Measurements from ENCODE around the gene ADCY9. TPM values are rescaled to one million over a fixed set of nuclear protein-coding genes. Genes with fewer than 3 reads are reported as not detected.

ADCY9 gene
- total RNA-seq, 1 experiment from 2014 or later, result 11.5 TPM

DNA sequence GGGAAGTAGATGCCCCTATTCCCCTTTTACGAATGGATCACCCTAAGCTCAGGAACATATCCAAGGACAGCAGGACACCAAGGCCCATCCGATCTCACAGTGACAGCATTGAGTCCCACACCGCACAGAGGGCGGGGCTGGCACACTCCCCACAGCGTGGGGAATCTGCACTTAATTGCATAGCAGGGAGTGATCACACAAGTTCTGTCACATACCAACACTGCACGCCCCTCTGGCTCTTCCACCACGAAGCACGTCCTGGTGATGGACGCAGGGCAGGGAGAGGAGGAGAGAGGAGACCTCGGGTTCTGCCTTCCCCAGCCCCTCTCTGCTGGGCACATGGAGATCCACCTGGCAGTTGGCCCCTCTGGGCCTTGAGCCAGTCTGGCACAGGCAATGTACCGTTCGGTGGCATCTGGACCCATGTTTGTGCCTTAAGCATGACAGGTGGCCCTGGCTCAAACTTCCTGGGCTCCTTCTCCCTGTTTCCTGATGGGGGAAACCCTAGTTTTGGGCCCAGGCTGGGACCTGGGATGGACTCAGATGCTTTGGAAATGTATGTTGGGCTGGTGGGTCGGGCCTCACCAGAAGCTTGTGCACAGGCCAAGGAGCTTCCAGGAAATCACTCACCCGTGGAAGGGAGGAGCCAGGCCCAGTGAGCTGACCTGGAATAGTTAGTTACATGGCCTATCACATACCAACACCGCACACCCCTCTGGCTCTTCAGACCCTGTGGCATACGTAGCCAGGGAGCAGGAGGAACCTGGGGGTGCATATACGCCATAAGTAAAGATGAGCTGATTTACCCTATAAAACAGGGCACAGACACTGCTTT lies 200.6 kb downstream of the ADCY9 start:
- Mint-ChIP-seq H3K27ac (no peak overlapping the region), H3K4me1 (no peaks in the 10 kb centered on the region), H3K36me3 (peaks cover 29% of the 10 kb centered on the region), H3K27me3 (ENCODE audit: low read depth) (peaks cover 5% of the 10 kb centered on the region; the same call in 1 of the 2 replicates), H3K9me3 (peaks cover 29% of the 10 kb centered on the region), H3K4me3 (no peak overlapping the region)
- ATAC-seq, result no peak
- TF ChIP-seq SMAD4 (CRISPR knock-in tag; IDR thresholded peaks at IDR 0.05), result no peak
- POLR2A ChIA-PET, result no interaction called here
- CTCF ChIA-PET, result interaction anchor here (0.6 to 0.8 kb wide), 2 partner anchors 326 to 358 kb away, joined by 3 read pairs; partner anchors contain the start of gene SRL
- DNase-seq (ENCODE audit: low spot score), result no peak

DNA sequence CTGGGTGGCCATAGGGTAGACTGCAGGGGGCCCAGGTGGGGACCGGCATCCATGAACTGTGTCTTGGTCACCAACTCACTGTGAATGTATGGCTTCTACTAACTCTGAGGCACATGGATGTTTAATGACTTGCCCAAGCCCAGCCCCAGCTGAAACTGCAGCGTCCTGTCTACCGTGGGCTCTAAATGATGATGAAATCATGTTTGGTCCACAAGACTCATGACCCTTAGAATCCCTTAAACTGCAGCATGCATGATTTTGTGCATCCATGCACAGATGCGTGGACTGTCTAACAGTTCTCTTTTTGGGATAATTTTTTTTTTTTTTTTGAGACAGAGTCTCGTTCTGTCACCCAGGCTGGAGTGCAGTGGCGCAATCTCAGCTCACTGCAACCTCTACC lies 203.3 kb downstream of the ADCY9 start:
- no peak for DNase-seq (ENCODE audit: low spot score)
- Mint-ChIP-seq H3K9me3 (peaks cover 12% of the 10 kb centered on the region), H3K4me3 (no peak overlapping the region), H3K27ac (no peak overlapping the region), H3K4me1 (peaks cover 4% of the 10 kb centered on the region; the same call in 1 of the 2 replicates), H3K36me3 (peaks cover 12% of the 10 kb centered on the region), H3K27me3 (ENCODE audit: low read depth) (no peaks in the 10 kb centered on the region)
- TF ChIP-seq NFATC4 (CRISPR knock-in tag; IDR thresholded peaks at IDR 0.05), result no peak
- TF ChIP-seq ZNF232 (CRISPR knock-in tag; IDR thresholded peaks at IDR 0.05), result no peak
- TF ChIP-seq FOXP1 (CRISPR knock-in tag; IDR thresholded peaks at IDR 0.05; ENCODE audit: borderline replicate concordance), result no peak
- no peak for TF ChIP-seq ZNF423 (CRISPR knock-in tag; IDR thresholded peaks at IDR 0.05)
- TF ChIP-seq, protein P1, sequence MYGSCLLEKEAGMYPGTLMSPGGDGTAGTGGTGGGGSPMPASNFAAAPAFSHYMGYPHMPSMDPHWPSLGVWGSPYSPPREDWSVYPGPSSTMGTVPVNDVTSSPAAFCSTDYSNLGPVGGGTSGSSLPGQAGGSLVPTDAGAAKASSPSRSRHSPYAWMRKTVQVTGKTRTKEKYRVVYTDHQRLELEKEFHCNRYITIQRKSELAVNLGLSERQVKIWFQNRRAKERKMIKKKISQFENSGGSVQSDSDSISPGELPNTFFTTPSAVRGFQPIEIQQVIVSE (CRISPR knock-in tag; IDR thresholded peaks at IDR 0.05; ENCODE audit: borderline replicate concordance), result no peak
- no peak for TF ChIP-seq TEAD4 (CRISPR knock-in tag; IDR thresholded peaks at IDR 0.05)
- no peak for TF ChIP-seq FOXJ3 (CRISPR knock-in tag; IDR thresholded peaks at IDR 0.05; ENCODE audit: borderline replicate concordance)
- TF ChIP-seq RELA (CRISPR knock-in tag; IDR thresholded peaks at IDR 0.05; ENCODE audit: borderline replicate concordance), result no peak
- no peak for TF ChIP-seq ZNF138 (CRISPR knock-in tag; conservative IDR thresholded peaks at IDR 0.05)
- TF ChIP-seq KAT7 (CRISPR knock-in tag; IDR thresholded peaks at IDR 0.05; ENCODE audit: borderline replicate concordance), result no peak
- ATAC-seq, result no peak
- ChIA-PET POLR2A (interaction anchor here (0.7 kb wide), 1 partner anchor 47 kb away, joined by 4 read pairs; no protein-coding TSS in a partner anchor), CTCF (interaction anchor here (1.7 kb wide), 1 partner anchor 341 kb away, joined by 5 read pairs; no protein-coding TSS in a partner anchor)

Other genes with a start within 250 kb of the ADCY9 start
- 46.3 to 53.4 TPM (median 49.6 TPM) in 3 replicates for gene CREBBP, start 235.7 kb downstream of the ADCY9 start, total RNA-seq (2021)
- gene SRL, start 125.6 kb upstream of the ADCY9 start, total RNA-seq (2021), result 0.11 TPM in 1 of 3 replicates, not detected in the others
- gene TFAP4, start 156.6 kb upstream of the ADCY9 start, total RNA-seq (2021), result 31.9 to 36.5 TPM (median 34.2 TPM) in 3 replicates
- gene GLIS2, start 199.6 kb upstream of the ADCY9 start, total RNA-seq (2021), result 19.5 to 23.0 TPM (median 20.1 TPM) in 3 replicates
- gene PAM16, start 234.9 kb upstream of the ADCY9 start, total RNA-seq (2021), result 87.2 to 93.7 TPM (median 88.9 TPM) in 3 replicates